ENCODE results near the gene FIBP. TPM values are rescaled to one million over a fixed set of nuclear protein-coding genes. Genes with fewer than 3 reads are reported as not detected.

Gene FIBP
- total RNA-seq, 3 donors from 2014 or later = 51.2 to 68.5 (median 51.7) TPM

DNA sequence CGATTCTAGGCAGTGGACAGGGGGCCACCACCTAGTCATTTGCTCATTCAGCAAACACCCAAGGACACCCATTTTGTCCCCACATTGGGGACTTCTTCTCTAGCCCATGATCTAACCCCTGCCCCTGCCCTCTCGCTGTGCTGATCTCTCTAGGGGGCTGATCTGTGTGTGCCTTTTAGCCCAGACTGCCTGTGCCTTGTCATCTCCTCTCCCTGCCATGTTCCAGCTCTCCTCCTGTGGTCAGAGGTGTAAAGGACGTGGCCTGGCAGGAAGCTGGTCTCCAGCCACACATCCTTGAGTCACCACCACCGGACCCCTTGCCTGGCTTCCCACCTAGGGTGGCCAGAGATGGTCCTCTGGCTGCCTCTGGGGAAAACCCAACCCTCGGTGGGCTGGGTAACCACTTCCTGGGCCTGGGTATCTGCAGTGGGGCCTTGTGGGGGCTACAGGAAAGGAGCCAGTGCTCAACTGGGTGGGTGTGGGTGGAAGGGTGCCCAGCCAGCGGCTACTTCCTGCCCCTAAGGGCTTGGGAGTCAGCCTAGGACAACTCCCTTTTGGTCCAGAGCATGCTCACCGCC is 7.3 kb downstream of the FIBP start:
- no peaks in the 10 kb centered on the region for H3K36me3 ChIP-seq
- H3K4me3 ChIP-seq = no peak overlapping the region
- H3K27me3 ChIP-seq = no peaks in the 10 kb centered on the region
- DNase-seq (ENCODE audit: low spot score in 2 of 2) = no peak
- no peak overlapping the region for H3K27ac ChIP-seq
- intact Hi-C loops (cut with DNase I; ENCODE audit: low total_unique reads) = loop anchor here (10.0 kb wide), 1 partner anchor 84 kb away; the partner anchor contains the start of gene SART1
- no peaks in the 10 kb centered on the region for H3K9me3 ChIP-seq
- H3K4me1 ChIP-seq = no peaks in the 10 kb centered on the region
- TF ChIP-seq POLR2AphosphoS5 (IDR thresholded peaks at IDR 0.05) (no peak), CTCF (IDR thresholded peaks at IDR 0.05) (no peak), POLR2A (IDR thresholded peaks at IDR 0.05) (no peak)

DNA sequence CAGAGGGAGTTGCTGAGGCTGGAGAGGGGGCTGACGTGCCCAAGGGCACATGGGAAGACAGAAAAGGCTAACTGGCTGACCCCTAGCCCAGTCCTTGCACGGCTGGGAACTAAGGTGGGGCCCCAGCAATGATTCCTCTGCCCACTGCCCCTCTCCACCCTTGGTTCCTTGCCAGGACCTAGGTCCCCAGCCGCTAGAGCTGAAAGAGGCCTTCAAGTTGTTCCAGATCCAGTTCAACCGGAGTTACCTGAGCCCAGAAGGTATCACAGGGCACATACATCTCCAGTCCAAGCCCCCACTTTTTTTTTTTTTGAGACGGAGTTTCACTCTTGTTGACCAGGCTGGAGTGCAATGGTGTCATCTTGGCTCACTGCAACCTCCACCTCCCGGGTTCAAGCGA is 8.2 kb downstream of the FIBP start:
- DNase-seq (ENCODE audit: low spot score in 2 of 2) = no peak
- Histone ChIP-seq H3K9me3 (no peaks in the 10 kb centered on the region), H3K36me3 (no peaks in the 10 kb centered on the region), H3K27me3 (no peaks in the 10 kb centered on the region), H3K4me1 (no peaks in the 10 kb centered on the region), H3K4me3 (no peak overlapping the region), H3K27ac (no peak overlapping the region)
- intact Hi-C loops (cut with DNase I; ENCODE audit: low total_unique reads) = loop anchor here (10.0 kb wide), 1 partner anchor 85 kb away; the partner anchor contains the start of gene SART1
- TF ChIP-seq CTCF (IDR thresholded peaks at IDR 0.05) (no peak), POLR2A (IDR thresholded peaks at IDR 0.05) (no peak), POLR2AphosphoS5 (IDR thresholded peaks at IDR 0.05) (no peak)

GRCh38 chr11:65879617-65880016 is 8.7 kb downstream of the FIBP start, which contains the start of gene CTSW:
Gene CTSW, plus strand, starts transcription at chr11:65879837. Its CDS starts 18 bp downstream, at chr11:65879855.
- Histone ChIP-seq H3K36me3 (no peaks in the 10 kb centered on the region), H3K9me3 (no peaks in the 10 kb centered on the region), H3K4me1 (no peaks in the 10 kb centered on the region), H3K27ac (no peak within 1 kb of the TSS), H3K4me3 (no peak within 1 kb of the TSS), H3K27me3 (no peaks in the 10 kb centered on the region)
- no peak for DNase-seq (ENCODE audit: low spot score in 2 of 2)
- TF ChIP-seq CTCF (IDR thresholded peaks at IDR 0.05) = no peak
- no peak for TF ChIP-seq POLR2A (IDR thresholded peaks at IDR 0.05)
- TF ChIP-seq POLR2AphosphoS5 (IDR thresholded peaks at IDR 0.05) = no peak
- intact Hi-C loops (cut with DNase I; ENCODE audit: low total_unique reads) = loop anchor here (10.0 kb wide), 1 partner anchor 85 kb away; the partner anchor contains the start of gene SART1

DNA sequence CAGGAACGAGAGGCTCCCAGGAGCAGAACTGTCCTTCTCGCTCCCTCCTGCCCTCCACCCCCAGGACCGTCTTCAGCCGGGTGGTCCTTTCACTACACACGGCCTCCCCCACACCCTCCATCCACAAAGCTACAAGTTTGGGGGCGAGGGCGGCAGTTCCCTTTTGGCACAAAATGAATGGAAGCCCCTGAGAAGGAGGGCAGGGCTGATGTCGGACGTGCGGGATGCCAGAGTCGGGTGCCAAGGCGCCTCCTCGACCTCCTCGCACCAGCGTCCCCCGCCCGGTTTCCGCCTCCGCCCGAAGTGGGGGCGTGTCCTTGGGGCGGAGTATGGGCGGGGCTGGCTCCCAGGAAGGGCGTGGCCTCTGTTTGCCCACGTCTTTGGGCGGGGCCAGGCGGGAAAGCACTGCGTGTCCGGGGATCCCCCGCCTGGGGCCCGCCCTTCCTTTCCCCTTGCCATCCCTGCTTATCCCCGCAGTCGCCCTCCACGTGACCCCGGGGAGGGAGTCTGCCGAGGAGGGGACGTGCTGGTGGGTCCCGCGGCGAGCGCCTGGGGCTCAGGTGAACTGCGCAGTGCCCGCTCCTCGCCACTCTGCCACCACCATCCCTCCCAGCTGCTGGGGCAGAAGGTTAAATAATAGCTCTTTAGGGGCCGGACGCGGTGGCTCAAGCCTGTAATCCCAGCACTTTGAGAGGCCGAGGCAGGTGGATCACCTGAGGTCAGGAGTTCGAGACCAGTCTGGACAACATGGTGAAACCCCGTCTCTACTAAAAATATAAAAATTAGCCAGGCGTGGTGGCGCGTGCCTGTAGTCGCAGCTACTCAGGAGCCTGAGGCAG is 14.7 kb downstream of the FIBP start:
- Histone ChIP-seq H3K27ac (peak overlapping the region; percentile 88 to 97), H3K36me3 (no peaks in the 10 kb centered on the region), H3K4me3 (peak overlapping the region; percentile 53 to 88 (median 65)), H3K9me3 (no peaks in the 10 kb centered on the region), H3K27me3 (no peaks in the 10 kb centered on the region), H3K4me1 (peaks cover 0 to 10% of the 10 kb centered on the region in 2 donors)
- intact Hi-C loops (cut with DNase I; ENCODE audit: low total_unique reads) = no loop called here
- peak; percentile 92 to 95 for DNase-seq (ENCODE audit: low spot score in 2 of 2)
- peak; percentile 29 to 83 (median 80) for TF ChIP-seq POLR2AphosphoS5 (IDR thresholded peaks at IDR 0.05)
- peak; percentile 61 for TF ChIP-seq POLR2A (IDR thresholded peaks at IDR 0.05)
- peak in 2 of 3 donors; percentile 9 to 13 for TF ChIP-seq CTCF (IDR thresholded peaks at IDR 0.05)
